ENCODE results near the gene AATF.

- TF ChIP-seq POLR2A (IDR thresholded peaks at IDR 0.05) (no peak), CTCF (IDR thresholded peaks at IDR 0.05) (no peak), POLR2AphosphoS5 (IDR thresholded peaks at IDR 0.05) (no peak)
Measured at GRCh38 chr17:37051833-37052232, 103.1 kb downstream of the AATF start.

All from breast epithelium (tissue), 3 donors.